Activated CD4-positive, alpha-beta T cell treated with anti-CD3 and anti-CD28 coated beads, Interleukin-2, amount 50 U/mL, for 4 hours (primary cell): Measurements from ENCODE around the gene SLC22A23.

Source experiments
- DNase-seq, 2 experiments: peaks; one replicate each; pipeline ENCODE4 v3.0.0-alpha.2; 2020

Gene SLC22A23

DNA sequence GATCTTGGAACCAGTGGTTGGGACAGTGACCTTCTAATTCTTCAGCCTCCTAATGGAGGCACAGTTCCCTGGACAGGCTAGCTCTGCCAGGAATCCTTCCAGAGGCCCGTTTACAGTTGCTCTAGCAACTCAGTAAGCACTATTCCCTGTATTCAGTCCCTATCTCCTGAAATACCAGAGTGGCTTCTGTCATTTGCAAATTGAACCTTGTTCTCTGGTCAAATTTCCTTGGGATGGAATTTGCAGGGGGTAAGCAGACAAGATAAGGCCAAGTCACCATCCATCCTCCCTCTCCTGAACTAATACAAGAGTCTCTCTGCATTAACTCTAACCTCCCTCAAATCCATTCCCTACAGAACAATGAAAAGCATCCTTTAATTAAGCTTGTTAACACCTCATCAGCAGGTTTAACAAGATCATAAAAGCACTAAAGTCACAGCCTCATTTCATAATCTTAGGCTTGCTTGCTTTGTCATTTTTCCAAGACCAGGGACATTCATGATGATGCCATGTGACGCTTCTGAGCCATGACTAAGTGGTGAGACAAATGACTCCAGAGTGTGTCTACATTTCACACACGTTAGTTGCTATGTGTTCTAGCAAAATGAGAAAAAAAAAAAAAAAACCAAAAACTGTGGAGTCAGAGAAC lies 37.1 kb downstream of the SLC22A23 start:
- DNase-seq, result no peak

DNA sequence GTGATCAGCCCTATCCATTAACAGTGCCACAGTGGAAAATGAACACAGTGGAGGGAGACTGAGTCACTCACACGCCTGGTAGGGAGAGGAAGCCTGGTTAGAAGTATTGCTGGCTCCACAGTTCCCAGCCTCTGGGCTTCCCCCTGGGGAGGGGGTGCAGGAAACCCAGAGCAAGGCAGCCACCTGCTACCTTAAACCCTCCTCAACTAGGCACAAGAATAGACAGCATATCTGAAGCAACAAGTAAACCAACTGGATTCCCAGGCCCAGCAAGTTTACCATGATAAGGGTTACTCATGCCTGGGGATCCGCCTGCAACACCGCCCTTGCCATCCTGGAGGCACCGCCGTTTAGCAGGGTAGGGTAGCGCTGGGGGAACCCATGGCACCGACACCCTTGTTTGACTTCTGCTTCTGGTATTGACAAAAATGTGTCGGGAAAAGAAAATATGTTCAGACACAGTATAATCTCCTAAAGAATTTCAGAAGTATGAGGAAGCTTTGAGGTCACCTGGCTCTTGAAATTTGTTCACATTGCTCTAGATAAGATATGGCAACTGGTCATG lies 38.3 kb downstream of the SLC22A23 start:
- DNase-seq, result no peak

DNA sequence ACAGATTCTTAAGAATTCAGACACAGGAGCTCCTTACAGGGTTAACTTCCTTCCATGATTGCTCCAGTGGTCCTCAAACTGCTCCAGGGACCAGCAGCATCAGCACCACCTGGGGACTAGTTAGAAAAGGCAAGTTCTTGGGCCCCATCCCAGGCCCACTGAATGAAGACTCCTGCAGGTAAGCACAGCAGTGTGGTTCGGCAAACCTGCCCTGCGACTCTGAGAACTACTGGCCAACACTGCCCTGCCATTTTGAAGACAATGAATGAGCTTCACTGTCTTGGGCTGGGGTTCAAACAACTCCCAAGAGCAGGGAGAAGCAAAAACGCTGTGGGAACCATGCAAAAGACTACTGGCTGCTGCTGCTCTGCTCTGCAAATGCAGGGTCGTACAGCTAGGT lies 39.4 kb downstream of the SLC22A23 start:
- no peak for DNase-seq

DNA sequence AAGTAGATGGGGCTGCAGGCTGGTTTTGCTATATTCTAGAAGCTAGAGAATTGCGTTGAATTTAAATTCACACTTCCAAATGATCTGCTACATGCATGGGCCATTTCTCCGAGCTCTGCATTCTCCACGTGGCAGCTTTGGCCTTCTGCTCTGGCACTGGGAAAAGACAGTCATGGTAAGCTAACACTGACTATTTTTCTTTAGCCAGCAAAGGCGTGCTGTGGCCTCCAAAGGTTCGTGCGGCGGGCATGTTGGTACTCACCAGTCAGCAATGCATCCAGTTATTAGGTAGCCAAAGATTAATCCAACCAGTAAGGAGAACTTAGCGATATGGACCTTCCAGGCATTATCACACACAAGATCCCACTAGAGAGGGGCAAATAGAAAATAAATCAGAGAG lies 41.4 kb downstream of the SLC22A23 start:
- no peak for DNase-seq

DNA sequence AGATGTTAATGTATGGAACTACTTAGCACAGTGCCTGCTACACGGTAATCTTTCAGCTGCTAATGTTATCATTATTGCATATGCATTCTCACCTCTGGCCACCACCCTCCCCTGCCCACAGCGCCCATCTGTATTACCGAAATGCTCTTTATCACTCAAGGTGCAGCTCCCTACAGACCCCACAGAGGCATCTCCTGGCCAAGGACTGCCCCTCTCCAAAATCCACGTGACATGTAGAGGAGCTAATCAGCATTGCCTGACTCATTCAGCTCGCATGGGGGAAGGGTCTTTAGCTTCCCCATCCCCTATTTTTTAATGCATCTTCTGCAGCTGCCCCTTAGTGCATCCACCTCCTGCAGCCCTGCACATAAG lies 41.8 kb downstream of the SLC22A23 start:
- DNase-seq, result no peak

DNA sequence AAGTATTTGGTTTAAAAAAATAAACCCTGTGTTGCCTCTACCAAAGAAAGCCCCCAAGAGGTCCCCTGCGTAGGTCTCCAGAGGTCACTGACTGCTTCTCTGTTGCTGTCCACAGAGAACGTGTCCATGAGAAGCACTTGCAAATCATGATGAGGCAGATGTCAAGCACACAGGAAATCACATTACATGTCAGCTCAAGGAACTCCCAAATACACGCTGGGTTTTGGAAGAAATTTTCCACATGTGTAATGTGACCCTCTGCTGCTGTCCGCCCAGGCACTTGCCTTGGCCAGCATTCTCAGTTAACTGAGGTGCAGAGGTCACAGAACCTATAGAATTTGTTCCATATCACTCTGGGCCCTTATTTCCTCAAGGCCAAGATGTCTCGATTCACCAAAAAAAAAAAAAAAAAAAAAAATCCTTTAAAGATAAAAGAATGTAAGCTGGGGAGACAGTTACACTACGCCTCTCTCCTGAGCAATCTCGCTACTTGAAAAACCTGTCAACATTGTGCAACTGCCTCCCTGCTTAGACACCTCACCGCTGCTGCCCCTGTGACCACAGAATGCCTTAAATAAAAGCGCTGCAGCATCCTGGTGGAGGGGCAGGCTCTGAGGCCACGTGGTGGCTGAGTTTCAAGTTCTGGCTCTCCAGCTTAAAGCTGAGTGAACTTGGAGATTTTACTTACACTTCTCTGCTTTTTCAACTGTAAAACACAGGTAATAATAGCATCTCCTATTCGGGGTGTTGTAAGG lies 42.3 kb downstream of the SLC22A23 start:
- no peak for DNase-seq

DNA sequence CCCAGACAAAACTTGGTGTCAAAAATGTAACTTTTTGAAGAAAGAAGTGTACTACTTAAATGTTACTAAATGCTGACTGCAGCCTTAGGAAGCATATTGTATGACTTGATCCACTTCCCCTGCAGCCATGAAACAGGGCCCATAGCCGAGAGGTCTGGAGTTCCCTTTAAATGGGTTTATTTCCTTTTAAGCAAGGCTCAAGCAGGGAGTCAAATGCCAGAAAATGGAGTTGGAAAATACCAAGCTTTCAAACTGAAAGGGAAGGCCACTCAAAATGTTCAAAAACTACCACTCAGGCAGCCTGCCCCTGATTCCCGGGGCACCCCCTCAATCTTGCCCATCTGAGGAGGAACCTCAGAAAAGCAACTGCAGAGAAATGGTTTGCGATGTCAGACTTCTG lies 43.3 kb downstream of the SLC22A23 start:
- DNase-seq, result no peak

DNA sequence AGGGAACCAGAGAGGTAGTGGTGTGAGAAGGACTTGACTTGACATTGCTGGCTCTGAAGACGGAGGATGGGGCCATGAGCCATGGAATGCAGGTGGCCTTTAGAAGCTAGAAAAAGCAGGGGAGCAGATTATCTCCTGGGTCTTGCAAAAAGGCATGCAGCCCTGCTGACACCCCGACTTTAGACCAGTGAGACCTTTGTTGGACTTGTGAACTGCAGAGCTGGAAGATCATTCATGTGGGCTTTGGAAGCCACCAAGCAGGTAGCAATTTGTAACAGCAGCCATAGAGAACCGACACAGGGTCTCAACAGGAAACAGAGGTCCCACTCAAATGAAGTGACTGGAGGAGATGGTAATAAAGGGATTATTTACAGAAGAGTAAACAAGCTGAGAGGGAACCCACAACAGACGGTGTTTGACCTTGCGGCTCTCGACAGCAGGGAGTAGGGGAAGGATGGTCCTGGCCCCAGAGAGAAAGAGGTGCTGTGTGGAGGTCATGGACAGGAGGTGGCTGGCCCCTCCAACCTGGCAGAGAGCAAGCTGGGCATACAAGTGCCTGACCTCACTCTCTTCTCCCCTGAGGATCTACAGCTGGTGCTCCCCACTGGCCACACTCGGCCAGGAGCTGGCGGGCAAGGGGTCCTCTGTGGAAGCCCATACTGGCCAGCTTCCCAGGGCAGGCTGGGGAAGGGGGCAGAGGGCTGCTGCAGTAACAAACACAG lies 43.9 kb downstream of the SLC22A23 start:
- DNase-seq, result no peak

DNA sequence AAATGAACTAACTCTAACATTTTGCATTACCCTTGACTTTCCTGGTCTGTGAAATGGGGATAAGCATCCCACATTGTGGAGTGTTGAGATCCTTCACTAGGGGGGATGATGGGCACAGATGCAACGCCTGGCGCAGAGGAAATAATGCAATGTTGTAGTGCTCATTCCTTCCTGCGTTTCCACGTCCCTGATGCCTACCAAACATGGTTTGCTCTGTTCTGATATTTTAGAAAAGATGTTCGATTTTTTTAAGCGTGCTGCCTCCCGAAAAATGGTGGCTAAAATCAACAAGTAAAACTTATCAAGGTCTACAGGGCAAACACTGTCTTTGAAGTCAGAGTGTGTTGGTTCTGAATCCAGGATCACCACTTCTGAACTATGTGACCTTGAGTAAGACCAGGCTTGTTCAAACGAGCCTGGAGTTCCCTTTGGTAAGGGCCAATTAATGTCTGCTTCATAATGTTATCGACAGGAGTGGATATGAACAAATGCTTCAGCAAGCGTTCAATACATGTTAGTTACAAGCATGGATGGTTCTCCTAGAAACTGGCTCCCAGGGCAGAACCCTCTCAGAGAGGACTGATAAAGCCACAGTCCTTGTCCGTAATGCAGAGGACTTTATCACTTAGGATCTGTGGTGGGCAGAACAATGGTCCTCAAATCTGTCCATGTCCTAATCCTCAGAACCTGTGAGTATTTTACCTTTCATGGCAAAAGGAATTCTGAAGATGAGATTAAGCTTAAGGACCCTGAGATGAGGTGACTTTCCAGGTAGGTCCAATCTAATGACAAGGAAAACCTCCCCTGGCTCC lies 44.7 kb downstream of the SLC22A23 start:
- DNase-seq, result no peak

DNA sequence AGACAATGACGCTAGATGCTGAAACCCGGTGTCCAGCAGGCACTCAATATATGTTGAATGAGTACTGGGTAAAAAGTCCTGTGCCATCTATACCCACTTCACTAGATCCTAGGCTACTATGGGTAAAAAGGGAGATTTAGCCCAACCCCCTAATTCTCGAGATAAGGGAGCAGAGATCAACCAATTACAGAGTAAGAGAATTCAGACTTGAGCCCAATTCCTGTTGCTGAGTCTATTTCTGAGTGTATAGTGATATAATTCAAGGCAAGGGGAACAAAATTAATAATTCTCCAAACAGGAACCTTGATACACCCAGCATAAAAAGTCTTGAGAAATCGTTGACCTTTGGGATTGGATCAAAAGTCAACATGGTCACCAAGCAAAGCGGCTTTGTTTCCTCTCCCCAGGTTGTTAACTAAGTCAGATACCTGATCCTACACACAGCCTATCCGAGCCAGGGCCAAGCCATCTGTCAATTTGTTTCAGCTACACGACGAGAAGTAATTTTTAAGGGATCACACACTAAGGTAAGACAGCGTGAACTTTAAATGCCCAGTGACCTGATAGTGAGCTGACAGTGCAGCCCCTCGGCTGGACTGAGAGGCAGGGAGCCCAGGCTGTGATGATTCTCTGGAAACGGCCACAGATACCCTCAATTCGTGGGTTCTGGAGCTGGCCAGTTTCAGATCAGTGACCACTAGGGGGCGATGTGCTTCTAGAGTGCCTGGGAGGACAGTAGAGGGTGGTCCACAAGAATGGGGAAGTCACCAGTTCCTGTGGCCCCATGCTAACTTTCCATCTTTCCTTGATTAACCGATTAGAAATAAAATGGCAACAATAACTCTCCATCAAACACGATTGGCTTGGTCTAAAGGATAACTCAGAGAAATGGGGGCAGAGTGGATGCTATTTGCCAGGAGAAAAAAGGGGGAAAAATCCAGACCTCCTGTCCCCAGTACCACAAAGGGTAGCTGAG lies 46.2 kb downstream of the SLC22A23 start:
- DNase-seq, result peak; percentile 54 to 60

DNA sequence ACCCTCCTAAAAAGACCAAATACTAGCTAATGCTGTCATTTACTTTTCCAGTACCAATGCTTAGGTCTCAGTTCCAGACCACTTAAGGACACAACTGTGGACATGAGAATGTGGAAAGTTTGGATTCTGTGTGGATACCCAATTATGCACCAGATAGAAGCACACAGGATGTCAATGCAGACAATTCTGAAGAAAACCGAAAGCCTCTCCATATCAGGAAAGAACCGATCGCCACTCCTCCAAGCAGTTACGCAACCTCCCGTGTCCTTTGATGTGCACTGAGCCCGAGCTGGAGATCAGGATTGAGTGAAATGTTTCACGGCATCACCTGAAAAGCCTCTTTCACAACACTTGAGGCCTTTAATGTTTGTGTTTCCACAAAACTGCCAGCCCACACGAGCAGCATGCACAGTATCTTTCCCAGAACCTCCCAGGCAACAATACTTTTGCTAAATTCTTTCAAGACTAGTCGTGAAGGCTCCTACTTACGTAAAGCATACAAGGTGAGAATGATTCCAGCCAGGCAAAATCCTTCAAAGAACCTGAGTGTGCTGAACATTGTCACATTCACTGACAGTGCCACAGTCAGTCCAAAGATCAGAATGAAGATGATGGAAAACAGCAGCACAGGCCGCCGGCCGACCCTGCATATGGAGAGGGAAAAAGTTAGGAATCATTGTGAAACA lies 47.0 kb downstream of the SLC22A23 start:
- no peak for DNase-seq

DNA sequence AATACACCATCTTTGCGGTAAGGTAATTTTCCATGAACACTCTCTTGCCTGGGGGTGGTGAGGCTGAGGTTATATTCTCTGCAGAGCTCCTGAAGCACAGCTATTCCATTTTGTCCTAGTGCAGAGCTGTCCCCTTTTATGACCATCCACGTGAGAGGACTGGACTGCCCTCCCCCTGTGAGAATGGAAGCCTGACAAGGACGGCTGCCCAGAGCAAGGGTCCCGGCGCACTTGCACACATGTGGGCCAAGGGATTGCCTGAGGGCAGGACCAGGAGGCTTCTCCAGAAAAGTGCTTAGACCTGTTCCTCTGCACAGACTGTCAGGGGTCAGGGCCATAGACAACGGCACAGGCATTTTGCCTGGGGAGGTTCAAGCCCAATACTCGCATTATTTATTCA lies 48.2 kb downstream of the SLC22A23 start:
- DNase-seq, result no peak

DNA sequence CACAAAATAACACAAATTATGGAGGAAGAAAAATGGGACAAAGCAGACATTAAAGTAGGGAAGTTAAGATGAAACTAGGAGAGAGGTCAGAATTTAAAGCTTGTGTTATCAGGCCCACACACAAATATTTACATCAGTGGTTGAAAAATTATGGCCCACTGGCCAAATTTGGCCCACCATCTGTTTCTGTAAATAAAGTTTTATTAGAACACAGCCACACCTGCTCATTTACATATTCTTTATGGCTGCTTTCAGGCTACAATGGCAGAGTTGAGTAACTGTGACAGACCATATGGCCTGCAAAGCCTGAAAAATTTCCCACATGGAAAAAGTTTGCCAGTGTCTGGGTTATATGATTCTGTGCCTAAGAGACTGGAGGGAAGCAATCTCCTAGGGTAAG lies 49.0 kb downstream of the SLC22A23 start:
- no peak for DNase-seq

DNA sequence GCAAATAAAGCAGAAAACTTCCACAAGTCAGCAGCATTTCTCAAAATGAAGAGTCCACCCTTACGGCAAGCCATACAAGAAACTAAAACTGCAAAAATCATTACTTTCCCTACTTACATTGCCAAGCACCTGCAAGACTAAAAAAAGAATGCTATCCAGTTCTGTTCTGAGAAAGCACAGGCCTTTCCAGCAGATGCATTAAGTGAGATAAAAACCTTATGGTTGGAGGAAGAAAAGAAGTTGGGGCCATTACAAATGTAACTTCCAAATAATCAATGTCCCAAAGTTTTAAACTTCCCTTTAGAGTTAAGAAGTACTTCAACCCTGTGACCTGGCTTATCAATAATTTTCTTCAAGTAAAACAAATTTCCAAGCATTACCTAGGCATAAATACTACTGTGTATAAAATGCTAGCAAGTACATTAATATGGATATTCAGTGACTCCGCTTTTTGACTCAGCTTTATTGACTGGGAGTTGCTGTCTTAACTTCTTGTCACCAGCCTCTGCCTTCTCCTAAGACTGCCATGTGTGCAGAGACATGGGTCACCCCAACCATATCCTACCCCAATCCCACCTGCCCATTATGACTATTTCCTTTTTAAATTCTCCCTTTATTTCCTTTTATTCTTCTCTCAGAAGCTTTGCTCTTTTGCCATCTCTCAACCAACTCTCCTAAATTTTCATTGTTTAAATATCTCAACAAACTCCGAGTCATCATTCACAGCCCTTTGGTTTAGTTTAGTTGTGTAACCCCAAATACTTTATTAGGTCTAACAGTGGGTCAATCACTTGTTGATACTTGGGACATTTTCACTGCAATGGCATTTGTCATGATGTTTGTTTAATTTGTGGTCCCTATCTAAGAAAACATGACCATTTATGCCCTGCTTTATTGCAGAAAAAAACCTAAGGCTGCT lies 49.7 kb downstream of the SLC22A23 start:
- DNase-seq, result no peak

DNA sequence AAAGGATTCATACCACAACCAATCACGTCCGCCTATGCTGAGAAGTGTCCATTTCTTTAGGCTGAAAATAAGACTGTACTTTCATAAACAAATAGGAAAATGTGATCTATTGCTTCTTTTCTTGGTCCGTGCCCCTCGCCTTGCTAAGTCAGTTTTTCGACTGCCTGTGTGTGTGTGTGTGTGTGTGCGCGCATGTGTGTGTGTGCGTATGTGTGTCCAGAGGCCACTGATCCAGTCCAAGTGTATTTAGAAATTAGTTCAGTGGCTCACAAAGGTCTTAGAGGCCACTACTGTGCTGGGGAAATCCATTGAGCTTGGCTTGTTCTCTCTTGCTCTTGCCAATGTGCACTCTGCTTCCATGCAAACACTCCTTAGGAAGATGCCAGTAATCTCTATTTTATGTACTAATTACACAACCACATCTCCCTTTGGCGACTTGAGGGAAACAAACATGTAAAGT lies 50.5 kb downstream of the SLC22A23 start:
- no peak for DNase-seq

DNA sequence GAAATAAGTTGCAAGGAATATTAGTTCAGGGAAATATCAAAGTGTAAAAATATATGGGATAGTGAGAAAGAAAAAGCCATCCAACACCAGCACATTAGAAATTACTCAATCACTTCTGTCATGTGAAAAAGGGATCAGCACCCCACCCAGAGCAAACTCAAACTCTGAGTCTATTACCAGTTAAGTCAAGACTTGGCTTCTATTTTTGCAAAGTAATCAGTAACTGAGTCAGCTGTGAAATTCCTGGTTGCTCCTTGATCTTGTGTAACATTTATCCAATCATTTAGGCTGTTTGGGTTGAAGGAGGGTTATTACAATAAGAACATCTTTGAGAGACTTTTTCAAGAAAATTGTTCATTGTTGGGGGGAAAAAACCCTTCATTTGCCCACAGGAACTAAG lies 51.2 kb downstream of the SLC22A23 start:
- no peak for DNase-seq

DNA sequence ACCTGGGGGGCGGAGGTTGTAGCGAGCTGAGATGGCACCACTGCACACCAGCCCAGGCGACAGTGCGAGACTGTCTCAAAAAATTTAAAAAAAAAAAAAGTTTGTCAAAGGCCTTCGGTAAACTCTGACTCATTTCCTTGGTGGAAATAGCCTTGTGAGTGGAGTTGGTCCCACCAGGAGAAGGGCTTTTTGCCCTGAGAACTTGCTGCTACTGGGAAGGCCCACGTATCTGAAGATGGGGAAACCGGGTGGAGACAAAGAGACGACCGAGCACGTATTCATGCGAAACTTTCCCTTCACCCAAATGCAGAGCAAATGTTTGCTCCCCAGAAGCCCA lies 51.7 kb downstream of the SLC22A23 start:
- no peak for DNase-seq

DNA sequence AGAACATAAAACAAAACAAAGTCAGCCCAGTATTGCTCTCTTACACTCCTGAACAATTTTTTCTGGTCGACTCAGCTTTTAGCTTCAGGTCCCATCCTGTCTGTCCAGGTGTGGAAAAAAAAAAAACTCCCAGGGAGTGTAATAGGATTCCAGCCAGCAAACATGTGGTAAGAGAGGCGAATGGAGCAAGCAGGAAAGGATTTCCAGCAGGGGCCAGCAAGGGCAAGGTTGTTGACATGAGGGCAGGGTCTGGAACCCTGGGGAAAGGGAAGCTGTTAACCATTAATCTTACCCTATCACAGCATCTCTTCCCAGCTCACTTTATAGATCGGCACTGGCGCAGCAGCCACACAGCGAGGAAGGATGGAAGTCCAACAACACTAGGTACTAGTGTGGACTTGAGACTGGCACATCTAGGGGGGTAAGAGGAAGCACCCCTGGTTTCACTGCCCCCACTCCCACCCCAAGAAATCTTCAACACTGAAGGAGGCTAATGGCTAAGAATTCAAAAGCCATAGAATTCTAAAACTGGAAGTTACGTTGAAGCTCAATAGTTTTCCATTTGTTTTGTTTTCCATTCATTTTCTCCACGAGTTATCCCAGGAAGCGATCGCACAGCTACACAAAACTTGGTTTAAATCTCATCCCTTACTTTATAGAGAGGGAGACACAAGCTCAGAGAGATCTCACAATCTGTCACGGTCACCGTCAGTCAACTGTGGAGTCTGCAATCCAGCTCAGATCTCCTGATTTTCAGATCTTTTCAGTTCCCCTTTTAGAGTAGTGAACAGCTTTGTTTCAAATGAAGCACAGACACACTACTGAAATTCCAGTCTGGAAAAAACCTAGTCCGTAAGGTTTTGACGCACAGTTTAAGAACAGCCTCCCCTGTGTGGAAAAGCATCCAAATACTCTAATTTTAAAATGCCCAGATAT lies 53.3 kb downstream of the SLC22A23 start:
- no peak for DNase-seq
